NB4 (cell line): ENCODE data around the gene CFAP43.

Experiments
- CTCF ChIP-seq: IDR thresholded peaks from one replicate; pipeline ENCODE4 v1.5.1; 2012; ENCODE audit warnings: low read depth, low read length
- MAX ChIP-seq: IDR thresholded peaks from 2 replicates; pipeline ENCODE4 v1.6.1; 2011; ENCODE audit warnings: low read depth, low read length
- POLR2A ChIP-seq: IDR thresholded peaks from 2 replicates; pipeline ENCODE4 v1.6.1; 2011; ENCODE audit warnings: mild to moderate bottlenecking; ENCODE audit not compliant: insufficient read length; ENCODE audit errors: extremely low read depth

GRCh38 chr10:104258209-104258608 lies 26.0 kb upstream of the CFAP43 start:
- TF ChIP-seq CTCF (no peak), POLR2A (no peak), MAX (no peak)
